Activated CD4-positive, CD25-positive, alpha-beta regulatory T cell treated with anti-CD3 and anti-CD28 coated beads, Interleukin-2, amount 50 U/mL, for 16 hours (primary cell): ENCODE data around the gene ZDHHC8.

Experiments used
- DNase-seq: peaks from one replicate; pipeline ENCODE4 v3.0.0-alpha.2; 2020; ENCODE audit warnings: low read depth, low spot score

The ZDHHC8 gene

DNA sequence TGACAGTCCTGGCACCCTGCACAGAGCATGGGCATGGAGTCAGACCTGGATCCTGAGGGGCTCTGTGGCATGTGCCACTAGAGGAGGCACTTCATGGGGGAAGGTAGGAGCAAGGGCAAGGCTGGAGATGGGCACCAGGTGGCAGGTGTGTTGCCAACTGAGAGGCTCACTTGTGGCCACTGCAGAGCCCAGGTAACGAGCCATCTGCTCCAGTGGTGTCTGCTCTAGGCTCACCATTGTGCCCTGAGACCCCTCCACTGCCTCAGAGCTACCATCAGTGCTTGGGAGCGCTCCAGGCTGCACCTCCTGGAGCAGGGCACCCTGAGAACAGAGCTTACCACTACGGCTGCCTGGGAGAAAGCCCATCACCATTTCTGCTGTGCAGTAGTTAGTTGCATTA lies 1.3 kb upstream of the ZDHHC8 start:
- no peak for DNase-seq

DNA sequence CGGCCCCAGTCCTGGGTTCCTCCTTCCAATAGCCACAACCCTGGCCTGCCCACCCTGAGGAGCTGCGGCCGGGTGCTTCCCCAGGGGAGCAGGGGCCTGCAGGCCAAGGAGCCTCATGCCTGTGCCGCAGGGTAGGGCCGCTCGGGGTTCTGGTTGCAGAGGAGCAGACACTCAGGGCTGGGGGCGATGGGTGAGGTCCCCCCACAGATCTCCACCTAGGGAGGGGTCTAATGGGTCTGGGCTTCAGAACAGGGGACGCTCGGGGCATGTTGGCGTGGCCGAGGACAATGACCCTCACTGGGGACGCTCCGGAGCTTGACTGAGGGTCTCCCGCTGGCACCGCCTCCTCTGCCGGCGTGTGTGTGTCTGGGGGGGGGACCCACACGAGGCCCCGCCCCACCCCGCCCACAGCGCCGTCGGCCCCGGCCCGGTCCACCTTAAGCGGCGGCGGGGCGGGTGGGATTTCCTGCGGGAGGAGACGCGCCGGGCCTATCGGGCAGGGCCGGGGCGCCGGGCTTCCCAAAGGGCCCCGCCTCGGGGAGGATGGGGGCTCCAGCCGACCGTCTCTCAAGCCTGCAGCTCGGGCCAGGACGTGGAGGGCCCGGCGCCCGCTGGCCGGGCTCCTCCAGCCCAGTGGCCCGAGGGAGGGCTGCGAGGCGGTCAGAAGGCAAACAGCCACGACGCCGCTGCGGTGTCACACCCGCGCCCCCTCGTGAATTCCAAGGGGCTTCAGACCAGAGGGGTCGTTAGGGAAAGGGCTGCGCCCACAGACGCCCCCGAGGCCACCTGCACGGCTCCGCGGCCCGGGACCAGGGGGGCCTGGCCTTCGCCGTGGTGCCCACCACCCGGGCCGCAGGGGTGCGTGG lies 640 bp upstream of the ZDHHC8 start:
- peak; percentile 68 for DNase-seq

DNA sequence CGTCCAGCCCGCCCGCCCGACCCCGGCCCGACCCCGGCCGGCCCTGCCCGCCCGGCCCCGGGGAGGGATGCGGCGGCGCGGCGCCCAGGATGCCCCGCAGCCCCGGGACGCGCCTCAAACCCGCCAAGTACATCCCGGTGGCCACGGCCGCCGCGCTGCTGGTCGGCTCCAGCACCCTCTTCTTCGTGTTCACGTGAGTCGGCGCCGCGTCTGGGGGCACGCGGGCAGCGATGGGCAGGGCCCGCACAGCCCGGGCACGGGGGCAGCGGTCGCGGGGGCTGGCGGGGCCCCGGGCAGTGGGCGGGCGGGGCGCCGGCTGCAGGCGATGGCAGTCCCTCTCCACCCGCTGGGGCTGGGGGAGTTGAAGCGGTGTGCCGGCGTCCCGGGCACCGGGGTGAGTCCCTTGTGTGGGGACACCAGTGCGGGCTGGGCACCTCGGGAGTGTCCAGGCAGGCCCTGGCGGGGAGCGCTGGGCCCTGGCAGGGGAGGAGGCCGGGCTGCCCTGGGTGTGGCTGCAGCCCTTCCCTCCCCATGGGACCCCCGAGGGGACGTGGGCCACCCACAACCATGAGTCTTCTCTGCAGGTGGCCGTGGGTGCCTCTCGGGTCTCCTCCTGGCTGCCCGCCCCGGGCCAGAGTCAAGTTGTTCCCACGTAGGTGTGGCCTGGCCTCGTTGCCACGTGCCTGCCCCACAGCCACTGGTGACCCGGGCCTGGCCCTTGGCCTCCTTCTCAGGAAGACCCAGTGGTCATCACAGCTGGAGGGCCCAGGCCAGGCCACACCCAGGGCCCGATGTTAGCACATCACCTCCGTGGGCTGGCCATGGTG lies 468 bp downstream of the ZDHHC8 start:
- no peak for DNase-seq

DNA sequence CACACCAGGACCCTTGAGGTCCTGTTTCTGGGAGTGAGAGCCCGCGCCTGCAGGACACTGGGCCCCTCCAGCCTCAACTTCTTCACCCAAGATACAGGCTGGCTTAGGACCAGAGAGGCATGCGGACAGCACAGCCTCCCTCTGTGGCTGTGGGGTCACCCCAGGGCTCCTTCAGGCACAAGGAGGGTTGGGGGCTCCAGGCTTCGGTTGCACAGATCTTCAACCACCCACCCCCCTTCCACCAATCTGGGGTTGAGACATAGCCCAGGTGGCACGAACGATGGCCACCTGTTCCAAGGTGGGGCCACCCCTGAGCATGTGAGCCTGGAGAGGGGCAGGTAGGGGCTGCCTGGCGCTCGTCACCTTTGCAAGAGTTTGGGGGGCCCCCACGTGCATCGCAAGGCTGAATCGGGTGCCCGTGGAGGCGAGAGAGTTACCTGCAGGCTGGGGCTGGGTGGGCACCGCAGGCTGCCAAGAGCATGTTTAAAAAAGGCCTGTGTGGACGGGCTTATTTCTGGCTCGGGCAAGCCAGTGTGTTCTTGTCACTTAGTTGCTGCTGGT lies 1.2 kb downstream of the ZDHHC8 start:
- DNase-seq: no peak

DNA sequence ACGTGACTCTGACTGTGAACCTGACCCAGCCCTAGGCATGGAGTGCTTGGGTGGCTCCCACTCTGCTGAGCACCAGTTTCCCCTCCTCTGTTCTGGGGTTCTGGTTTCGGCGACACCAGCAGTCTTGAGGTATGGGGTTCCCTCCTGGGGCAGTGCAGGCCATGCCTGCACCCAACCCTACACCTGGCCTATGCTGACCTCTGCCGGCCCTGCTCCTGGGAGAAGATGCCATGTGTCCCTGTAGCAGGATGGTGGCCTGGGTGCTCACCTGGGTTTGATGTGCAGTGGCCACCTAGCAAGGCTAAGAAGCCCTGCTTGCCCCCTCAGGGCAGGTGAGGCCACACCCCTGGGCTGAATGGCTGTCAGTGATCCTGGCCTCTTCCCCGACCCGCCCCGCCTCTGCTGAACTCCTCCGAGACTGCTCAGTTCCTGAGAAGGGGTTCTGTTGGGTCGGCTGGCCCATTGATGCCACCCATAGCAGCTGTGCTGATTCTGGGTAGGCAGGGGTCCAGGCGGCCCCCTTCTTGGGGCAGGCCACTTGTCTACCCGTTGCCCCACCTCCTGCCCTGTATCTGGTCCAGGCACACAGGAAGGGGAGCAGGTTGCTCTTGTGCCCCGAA lies 2.4 kb downstream of the ZDHHC8 start:
- DNase-seq: no peak

DNA sequence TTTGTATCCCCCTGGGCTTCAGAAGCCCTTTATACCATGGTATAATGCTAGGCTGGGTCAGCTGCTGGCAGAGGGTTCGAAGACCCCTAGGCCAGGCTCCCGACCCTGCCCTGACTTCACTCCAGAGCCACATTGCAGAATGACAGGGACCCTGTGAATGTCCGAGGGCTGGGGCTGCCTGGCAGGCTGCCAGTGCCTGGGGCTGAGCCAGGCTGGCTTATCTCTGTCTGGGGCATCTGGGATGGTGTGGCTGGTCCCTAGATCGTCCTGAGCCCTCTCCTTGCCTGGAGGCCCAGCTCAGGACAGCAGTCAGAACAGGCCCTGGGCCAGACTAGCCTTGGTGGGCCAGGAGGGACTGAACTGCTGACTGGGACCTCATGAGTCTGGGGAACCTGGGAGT lies 3.7 kb downstream of the ZDHHC8 start:
- DNase-seq: no peak

DNA sequence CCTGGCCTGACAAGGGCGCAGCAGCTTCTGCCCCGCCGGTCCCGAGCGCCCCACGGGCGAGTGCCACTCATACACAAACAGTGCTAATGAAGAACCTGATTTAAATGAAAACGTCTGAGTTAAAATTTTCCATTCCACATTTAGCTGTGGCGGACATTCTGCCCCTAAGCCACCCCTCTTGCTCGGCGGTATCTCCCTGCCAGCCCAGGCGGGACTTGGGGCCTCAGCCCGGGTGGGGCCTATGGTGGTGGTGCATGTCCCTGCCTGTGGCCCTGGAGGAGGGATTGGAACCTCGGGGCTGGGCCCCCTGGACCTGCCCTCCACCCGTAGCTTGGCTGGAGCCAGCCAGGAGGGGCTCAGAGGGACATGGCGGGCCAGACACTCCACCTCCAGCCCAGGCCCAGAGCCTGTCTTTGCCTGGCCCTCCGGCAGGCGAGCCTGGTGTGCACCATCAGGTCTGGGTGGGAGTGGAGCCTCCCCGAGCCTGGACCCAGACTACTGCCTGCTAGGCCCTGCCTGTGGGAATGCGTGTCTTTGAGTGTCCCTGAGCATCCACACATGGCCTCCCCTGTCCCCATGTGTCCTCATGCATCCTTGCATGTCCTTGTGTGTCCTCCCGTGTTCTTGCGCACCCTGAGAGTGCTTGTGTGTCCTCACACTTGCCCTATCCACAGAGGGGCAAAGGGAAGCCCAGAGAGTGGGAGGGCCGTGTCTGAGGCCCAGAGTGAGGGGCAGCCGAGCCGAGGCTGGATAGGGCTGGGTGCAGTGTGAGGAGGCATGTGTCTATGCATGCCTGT lies 4.4 kb downstream of the ZDHHC8 start:
- DNase-seq: no peak

DNA sequence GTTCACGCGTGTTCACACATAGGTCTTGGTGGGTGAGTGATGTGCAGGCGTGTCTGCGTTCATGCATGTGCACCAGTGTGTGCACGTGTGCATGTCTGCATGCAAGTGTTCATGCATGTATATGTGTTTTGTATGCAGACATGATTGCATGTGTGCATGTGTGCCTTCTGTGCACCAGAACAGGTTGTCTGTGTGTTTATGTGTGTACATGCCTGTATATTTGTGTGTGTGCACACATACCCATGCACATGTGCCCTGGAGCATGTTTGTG lies 4.9 kb downstream of the ZDHHC8 start:
- no peak for DNase-seq

DNA sequence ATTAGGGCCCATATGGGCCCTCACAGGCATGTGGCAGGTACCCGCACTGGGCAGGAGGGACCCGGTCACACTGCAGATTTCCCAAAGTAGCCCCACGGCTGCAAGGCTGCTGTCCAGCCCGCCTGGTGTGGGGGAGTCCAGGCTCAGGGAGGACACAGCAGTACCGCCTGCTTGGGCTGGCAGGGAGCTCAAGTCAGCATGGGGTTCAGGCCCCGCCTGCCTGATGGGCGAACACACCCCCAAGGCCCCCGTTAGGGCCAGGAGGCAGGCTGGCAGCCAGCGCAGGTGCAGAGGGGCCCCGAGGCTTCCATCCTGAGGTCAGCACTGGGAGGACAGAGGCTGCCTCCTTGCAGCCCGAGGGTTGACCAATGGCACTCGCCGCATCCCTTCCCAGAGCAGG lies 5.5 kb downstream of the ZDHHC8 start:
- no peak for DNase-seq

DNA sequence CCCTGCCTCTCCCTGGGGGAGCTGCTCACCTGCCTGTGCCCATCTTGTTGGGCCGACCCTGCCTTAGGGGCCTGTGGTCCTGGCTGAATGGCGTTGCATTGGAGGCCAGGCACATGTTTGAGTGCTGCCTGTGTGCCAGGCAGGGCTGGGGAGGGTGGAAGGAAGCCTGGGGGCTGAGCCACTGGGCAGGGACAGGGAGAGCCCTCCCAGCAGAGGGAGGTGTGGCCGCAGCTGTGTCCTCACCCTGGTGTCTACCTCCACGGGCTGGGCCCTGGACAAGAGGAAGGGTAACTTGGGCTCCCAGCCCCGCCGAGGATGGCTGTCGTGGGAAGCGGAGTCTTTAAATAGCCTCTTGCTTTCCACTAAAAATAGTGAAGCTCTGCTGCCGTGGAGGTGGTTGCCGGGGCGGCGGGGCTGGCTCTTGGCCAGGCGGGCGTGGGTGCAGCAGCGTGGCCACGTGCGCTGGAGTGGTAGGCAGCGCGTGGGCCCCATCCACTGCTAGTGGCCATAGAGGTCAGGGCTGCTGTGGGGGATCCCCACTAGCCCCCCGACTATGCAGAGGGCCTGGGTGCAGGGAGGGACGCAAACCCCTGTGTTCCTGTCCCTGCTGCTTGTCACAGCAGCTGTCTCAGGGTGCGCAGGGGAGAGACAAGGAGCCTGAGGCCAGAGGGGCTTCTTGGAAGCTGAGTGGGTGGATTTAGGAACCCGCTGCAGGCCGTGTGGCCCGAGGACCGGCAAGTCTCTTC lies 6.2 kb downstream of the ZDHHC8 start:
- DNase-seq: no peak

DNA sequence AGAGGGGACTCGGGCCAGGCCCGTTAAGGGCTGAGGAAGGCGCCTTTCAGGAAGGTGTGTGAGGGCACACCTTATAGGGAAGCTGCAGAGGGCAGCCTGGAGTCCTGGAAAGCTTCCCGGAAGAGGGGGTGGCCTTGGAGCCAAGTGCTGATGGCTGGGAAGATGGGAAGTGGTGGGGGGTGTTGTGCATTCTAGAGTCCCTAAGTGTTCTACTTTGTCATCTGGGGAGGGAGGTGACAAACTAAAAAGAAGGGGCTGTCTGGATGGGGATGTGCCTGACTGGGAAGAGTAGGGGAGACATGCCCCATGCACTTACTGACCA lies 6.8 kb downstream of the ZDHHC8 start:
- no peak for DNase-seq

DNA sequence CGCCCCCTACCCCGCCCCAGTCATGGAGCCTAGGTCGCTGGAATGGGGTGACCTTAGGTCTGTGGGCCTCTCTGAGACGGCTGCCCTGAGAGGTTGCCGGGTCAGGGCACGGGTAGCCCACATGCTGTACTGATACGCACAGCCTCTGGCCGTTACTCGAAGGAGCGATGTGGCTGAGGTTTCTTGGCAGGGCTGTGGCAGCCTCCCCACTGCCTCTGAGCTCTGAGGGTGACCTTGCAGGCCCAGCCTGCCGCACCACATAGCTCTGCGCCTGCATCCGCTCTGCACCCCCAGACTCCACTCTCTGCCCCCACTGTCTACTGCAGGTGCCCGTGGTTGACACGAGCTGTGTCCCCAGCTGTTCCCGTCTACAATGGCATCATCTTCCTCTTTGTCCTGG lies 7.3 kb downstream of the ZDHHC8 start:
- DNase-seq: no peak

DNA sequence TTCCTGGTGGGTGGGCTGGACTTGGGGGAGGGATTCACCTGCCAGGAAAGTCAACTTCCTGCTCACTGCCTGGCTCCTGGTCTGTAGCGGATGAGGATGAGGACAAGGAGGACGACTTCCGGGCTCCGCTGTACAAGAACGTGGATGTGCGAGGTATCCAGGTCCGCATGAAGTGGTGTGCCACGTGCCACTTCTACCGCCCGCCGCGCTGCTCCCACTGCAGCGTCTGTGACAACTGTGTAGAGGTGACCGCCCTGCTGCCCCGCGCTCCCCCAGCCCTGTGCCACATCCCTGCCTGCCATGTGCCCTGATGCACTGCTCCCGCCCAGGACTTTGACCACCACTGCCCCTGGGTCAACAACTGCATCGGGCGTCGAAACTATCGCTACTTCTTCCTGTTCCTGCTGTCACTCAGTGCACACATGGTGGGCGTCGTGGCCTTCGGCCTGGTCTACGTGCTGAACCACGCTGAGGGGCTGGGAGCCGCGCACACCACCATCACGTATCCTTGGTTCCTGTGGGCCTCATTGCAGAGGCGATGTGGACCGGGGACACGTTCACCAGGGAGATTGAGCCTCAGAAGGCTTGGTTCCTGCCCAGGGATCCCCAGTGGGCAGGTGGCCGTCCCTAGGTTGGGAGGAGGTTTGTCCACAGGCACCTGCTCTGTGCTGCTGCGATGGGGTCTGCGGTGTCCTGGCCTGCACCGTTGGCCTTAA lies 7.9 kb downstream of the ZDHHC8 start:
- no peak for DNase-seq

DNA sequence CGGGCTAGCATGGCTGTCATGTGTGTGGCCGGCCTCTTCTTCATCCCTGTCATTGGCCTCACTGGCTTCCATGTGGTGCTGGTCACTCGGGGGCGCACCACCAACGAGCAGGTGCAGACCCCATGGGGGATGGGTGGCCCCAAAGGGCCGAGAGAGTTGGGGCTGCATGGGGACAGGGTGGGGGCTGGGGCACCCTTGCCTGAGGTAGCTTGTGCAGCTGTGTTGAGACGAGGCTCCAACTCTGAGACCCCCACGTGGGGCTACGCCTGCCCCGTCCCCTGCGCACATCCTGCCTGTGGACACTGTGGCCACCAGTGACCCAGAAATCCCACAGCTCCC lies 8.5 kb downstream of the ZDHHC8 start:
- DNase-seq: no peak

DNA sequence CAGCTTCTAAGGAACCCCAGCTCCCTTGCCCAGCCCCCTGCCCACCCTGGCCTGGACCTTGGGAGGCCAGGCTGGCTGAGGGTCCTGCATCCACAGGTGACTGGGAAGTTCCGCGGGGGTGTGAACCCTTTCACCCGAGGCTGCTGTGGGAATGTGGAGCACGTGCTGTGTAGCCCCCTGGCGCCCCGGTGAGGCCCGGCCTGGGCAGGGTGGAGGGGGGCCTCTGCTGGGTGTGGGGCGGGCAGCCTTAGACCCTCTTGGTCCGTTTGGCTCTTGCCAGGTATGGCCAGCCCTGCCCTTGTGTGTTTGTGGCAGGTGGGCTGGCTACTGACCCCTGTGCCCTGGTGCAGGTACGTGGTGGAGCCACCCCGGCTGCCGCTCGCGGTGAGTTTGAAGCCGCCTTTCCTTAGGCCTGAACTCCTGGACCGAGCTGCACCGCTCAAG lies 8.9 kb downstream of the ZDHHC8 start:
- DNase-seq: no peak

DNA sequence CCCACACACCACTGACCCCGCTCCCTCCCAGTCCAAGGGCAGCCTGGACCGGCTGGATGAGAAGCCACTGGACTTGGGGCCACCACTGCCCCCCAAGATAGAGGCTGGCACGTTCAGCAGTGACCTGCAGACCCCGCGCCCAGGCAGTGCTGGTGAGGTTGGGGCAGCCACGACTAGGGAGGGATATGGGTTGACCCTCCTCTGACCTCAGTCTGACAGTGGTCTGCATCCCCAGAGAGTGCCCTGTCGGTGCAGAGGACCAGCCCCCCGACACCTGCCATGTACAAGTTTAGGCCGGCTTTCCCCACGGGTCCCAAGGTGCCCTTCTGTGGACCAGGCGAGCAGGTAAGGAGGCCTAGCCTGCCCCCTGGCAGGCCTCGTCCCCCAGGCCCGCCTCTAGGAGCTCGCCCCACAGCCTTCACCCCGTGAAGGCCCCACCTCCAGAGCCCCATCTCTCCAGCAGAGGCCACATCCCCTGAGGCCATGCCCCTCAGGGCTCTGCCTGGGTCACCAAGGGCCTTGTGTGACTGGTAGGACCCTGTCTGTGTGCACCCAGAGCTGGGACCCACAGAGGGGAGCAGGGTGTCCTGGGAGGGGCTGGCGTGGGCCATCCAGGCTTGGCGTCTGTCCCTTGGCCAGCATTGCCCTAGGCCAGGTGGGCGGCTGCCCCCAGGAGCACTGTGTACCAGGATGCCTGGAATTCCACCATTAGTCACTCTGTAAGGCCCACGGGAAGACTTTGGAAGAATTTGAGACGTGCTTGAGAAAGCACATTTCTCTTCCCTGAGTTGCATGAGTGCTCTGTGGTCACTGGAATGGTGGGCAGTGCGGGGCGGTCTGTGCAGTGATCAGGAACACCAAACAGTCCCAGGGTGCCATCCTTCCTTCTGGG lies 9.8 kb downstream of the ZDHHC8 start:
- DNase-seq: no peak

DNA sequence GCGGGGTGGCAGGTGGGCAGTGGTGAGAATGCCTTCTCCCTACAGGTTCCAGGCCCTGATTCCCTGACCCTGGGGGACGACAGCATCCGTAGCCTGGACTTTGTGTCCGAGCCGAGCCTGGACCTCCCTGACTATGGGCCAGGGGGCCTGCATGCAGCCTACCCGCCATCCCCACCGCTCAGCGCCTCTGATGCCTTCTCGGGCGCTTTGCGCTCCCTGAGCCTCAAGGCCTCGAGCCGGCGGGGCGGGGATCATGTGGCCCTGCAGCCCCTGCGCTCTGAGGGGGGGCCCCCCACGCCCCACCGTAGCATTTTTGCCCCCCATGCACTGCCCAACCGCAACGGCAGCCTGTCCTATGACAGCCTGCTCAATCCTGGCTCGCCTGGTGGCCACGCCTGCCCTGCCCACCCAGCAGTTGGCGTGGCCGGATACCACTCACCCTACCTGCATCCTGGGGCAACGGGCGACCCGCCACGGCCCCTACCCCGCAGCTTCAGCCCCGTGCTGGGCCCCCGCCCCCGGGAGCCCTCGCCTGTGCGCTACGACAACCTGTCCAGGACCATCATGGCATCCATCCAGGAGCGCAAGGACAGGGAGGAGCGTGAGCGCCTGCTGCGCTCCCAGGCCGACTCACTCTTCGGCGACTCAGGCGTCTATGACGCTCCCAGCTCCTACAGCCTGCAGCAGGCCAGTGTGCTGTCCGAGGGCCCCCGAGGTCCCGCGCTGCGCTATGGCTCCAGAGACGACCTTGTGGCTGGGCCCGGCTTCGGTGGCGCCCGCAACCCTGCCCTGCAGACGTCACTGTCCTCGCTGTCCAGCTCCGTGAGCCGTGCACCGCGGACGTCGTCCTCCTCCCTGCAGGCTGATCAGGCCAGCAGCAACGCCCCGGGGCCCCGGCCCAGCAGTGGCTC lies 11.4 kb downstream of the ZDHHC8 start:
- no peak for DNase-seq

DNA sequence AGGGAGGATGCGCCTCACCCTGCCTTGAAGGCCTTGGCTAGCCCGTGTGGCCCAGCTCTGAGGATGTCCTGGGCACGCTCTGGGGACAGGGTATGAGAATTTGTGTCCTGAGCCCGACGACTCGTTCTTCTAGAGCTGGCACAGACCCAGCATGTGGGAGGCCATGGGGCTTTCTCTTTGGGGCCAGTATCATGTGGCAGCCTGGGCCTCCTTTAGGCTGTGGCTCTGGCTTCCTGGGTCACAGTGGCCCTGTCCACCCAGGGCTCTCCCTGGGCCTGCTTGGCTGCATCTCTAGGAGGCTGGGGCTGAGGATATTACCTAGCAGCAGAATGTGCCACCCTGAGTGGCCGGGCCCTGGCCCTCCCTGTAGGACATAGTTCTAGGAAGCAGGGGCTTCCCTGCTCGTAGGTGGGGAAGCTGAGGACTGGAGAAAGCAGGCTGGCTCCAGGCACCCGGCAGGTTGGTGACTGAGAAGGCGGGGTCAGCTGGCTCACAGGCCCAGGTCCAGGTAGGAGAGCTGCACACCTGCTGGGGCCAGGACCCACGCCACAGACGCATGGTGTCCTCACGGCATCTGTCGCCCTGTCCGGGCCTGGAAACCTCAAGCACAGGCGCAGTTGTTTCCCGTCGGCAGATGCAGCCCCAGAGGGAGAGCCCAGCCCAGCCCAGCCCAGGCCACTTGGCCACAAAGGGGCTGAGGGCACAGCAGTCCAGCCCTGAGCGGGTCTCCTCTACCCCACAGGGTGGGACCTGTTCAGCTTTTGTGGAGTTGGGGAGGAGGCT lies 12.5 kb downstream of the ZDHHC8 start:
- no peak for DNase-seq
